ENCODE measurements around the gene SFXN3. TPM values are rescaled to one million over a fixed set of nuclear protein-coding genes. Genes with fewer than 3 reads are reported as not detected.

The SFXN3 gene
- total and polyA plus RNA-seq, 2 experiments from 2014 or later: 58.8 to 79.8 TPM

GRCh38 chr10:101001659-101002035, 29.4 kb upstream of the SFXN3 start:
- DNase-seq: no peak
- in situ Hi-C loops (cut with MboI): no loop called here
- peak overlapping the region; percentile 91 for H3K27ac ChIP-seq
- H3K79me2 ChIP-seq (ENCODE audit: insufficient read depth): peaks cover 64% of the 10 kb centered on the region
- peak overlapping the region; percentile 71 for H3K4me2 ChIP-seq (ENCODE audit: unreplicated experiment)
- TF ChIP-seq EZH2 (IDR thresholded peaks at IDR 0.05; ENCODE audit: insufficient read depth, poor library complexity, severe bottlenecking) (no peak), EZH2phosphoT487 (IDR thresholded peaks at IDR 0.05; ENCODE audit: insufficient read depth, low read depth) (no peak)
- no peaks in the 10 kb centered on the region for H4K20me1 ChIP-seq (ENCODE audit: insufficient read depth)
- H3K27me3 ChIP-seq (replicated peaks; ENCODE audit: insufficient read depth): no peaks in the 10 kb centered on the region
- H3F3A ChIP-seq (ENCODE audit: insufficient read depth): peaks cover 19% of the 10 kb centered on the region
- peak overlapping the region; percentile 98 for H3K4me3 ChIP-seq
- 23 to 34% methylated on average over 5 of the region's 5 CpGs for WGBS, 2 experiments (ENCODE audit: low coverage in 1 of 2, low lambda C conversion rate in 2 of 2, missing lambda C conversion rate in 2 of 2)
- no peak overlapping the region for H2AFZ ChIP-seq
- H3K9me3 ChIP-seq (ENCODE audit: low read depth): no peaks in the 10 kb centered on the region
- H3K4me1 ChIP-seq (ENCODE audit: insufficient read depth): peaks cover 19% of the 10 kb centered on the region
- no peaks in the 10 kb centered on the region for H3K9me2 ChIP-seq (ENCODE audit: insufficient read depth)
- peak overlapping the region; percentile 100 for H3K9ac ChIP-seq
- peaks cover 18% of the 10 kb centered on the region for H3K36me3 ChIP-seq (ENCODE audit: low read depth)

GRCh38 chr10:101002456-101002855, 28.6 kb upstream of the SFXN3 start:
- H3K79me2 ChIP-seq (ENCODE audit: insufficient read depth): peaks cover 64% of the 10 kb centered on the region
- no peaks in the 10 kb centered on the region for H3K9me2 ChIP-seq (ENCODE audit: insufficient read depth)
- TF ChIP-seq EZH2phosphoT487 (IDR thresholded peaks at IDR 0.05; ENCODE audit: insufficient read depth, low read depth): no peak
- no peak for TF ChIP-seq EZH2 (IDR thresholded peaks at IDR 0.05; ENCODE audit: insufficient read depth, poor library complexity, severe bottlenecking)
- H4K20me1 ChIP-seq (ENCODE audit: insufficient read depth): no peaks in the 10 kb centered on the region
- H3K4me1 ChIP-seq (ENCODE audit: insufficient read depth): peaks cover 18% of the 10 kb centered on the region
- H3K36me3 ChIP-seq (ENCODE audit: low read depth): peaks cover 23% of the 10 kb centered on the region
- no peak overlapping the region for H3K4me3 ChIP-seq
- H3K9ac ChIP-seq: peak overlapping the region; percentile 100; the same call in 1 of the 2 replicates
- WGBS, 2 experiments (ENCODE audit: low coverage in 1 of 2, low lambda C conversion rate in 2 of 2, missing lambda C conversion rate in 2 of 2): 92 to 94% methylated on average over 11 of the region's 11 CpGs
- H3K9me3 ChIP-seq (ENCODE audit: low read depth): no peaks in the 10 kb centered on the region
- DNase-seq: no peak
- H2AFZ ChIP-seq: no peak overlapping the region
- in situ Hi-C loops (cut with MboI): no loop called here
- H3K27ac ChIP-seq: 0 out of 2 replicates have a peak overlapping the region, but pooled peaks have one; percentile 91
- peaks cover 19% of the 10 kb centered on the region for H3F3A ChIP-seq (ENCODE audit: insufficient read depth)
- H3K27me3 ChIP-seq (replicated peaks; ENCODE audit: insufficient read depth): no peaks in the 10 kb centered on the region
- no peak overlapping the region for H3K4me2 ChIP-seq (ENCODE audit: unreplicated experiment)

GRCh38 chr10:101003639-101004206, 27.3 kb upstream of the SFXN3 start:
- H4K20me1 ChIP-seq (ENCODE audit: insufficient read depth): no peaks in the 10 kb centered on the region
- H3K4me3 ChIP-seq: no peak overlapping the region
- H2AFZ ChIP-seq: no peak overlapping the region
- H3K79me2 ChIP-seq (ENCODE audit: insufficient read depth): peaks cover 64% of the 10 kb centered on the region
- TF ChIP-seq EZH2 (IDR thresholded peaks at IDR 0.05; ENCODE audit: insufficient read depth, poor library complexity, severe bottlenecking): no peak
- no peak for TF ChIP-seq EZH2phosphoT487 (IDR thresholded peaks at IDR 0.05; ENCODE audit: insufficient read depth, low read depth)
- H3K9me2 ChIP-seq (ENCODE audit: insufficient read depth): no peaks in the 10 kb centered on the region
- peaks cover 23% of the 10 kb centered on the region for H3K36me3 ChIP-seq (ENCODE audit: low read depth)
- no peak overlapping the region for H3K9ac ChIP-seq
- in situ Hi-C loops (cut with MboI): no loop called here
- WGBS, 2 experiments (ENCODE audit: low coverage in 1 of 2, low lambda C conversion rate in 2 of 2, missing lambda C conversion rate in 2 of 2): 89 to 92% methylated on average over 18 of the region's 18 CpGs
- H3K4me1 ChIP-seq (ENCODE audit: insufficient read depth): peaks cover 15% of the 10 kb centered on the region
- no peak for DNase-seq
- H3K4me2 ChIP-seq (ENCODE audit: unreplicated experiment): no peak overlapping the region
- H3F3A ChIP-seq (ENCODE audit: insufficient read depth): peaks cover 15% of the 10 kb centered on the region
- H3K27me3 ChIP-seq (replicated peaks; ENCODE audit: insufficient read depth): no peaks in the 10 kb centered on the region
- H3K27ac ChIP-seq: no peak overlapping the region
- no peaks in the 10 kb centered on the region for H3K9me3 ChIP-seq (ENCODE audit: low read depth)

GRCh38 chr10:101005361-101005760, 25.7 kb upstream of the SFXN3 start:
- peaks cover 9% of the 10 kb centered on the region for H3F3A ChIP-seq (ENCODE audit: insufficient read depth)
- H3K9ac ChIP-seq: no peak overlapping the region
- 88 to 93% methylated on average over 21 to 23 of the region's 23 CpGs for WGBS, 2 experiments (ENCODE audit: low coverage in 1 of 2, low lambda C conversion rate in 2 of 2, missing lambda C conversion rate in 2 of 2)
- H3K9me3 ChIP-seq (ENCODE audit: low read depth): no peaks in the 10 kb centered on the region
- no peak overlapping the region for H3K4me3 ChIP-seq
- H3K79me2 ChIP-seq (ENCODE audit: insufficient read depth): peaks cover 58% of the 10 kb centered on the region
- in situ Hi-C loops (cut with MboI): no loop called here
- no peak for DNase-seq
- H3K4me1 ChIP-seq (ENCODE audit: insufficient read depth): peaks cover 12% of the 10 kb centered on the region; the same call in 1 of the 2 replicates
- H2AFZ ChIP-seq: no peak overlapping the region
- H3K4me2 ChIP-seq (ENCODE audit: unreplicated experiment): no peak overlapping the region
- H3K27me3 ChIP-seq (replicated peaks; ENCODE audit: insufficient read depth): no peaks in the 10 kb centered on the region
- H3K9me2 ChIP-seq (ENCODE audit: insufficient read depth): no peaks in the 10 kb centered on the region
- H3K27ac ChIP-seq: no peak overlapping the region
- peaks cover 23% of the 10 kb centered on the region for H3K36me3 ChIP-seq (ENCODE audit: low read depth)
- no peaks in the 10 kb centered on the region for H4K20me1 ChIP-seq (ENCODE audit: insufficient read depth)
- TF ChIP-seq EZH2 (IDR thresholded peaks at IDR 0.05; ENCODE audit: insufficient read depth, poor library complexity, severe bottlenecking): no peak

Measured in GM23248 (cell line).